Measurements from ENCODE around the gene DCDC2C. TPM values are rescaled to one million over a fixed set of nuclear protein-coding genes. Genes with fewer than 3 reads are reported as not detected.

DCDC2C gene
- polyA plus RNA-seq, 1 donor from 2014 or later, result not detected

DNA sequence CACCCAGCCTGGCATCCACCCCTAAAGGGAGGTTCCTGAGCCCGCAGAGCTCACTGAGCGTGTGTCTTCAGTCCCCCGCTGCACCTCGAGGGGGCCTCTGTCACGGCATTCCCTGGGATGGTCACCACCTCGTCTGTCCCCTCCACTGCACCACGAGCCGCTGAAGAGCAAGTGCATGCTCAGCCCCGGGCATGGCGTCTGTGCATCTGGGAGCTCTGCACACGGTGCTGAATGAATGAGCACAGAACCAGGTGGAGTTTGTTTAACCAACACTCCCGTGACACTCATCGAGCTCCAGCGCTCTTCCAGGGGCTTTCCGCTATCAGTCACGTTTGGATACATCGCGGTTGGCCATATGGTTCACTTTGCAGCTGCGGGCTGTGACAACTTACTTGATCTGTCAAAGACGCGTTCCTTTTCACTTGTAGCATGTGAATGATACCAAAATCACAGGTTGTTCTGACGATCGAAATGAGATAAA is 36.2 kb upstream of the DCDC2C start:
- TF ChIP-seq POLR2AphosphoS5 (IDR thresholded peaks at IDR 0.05), result peak; percentile 23
- TF ChIP-seq MXI1 (conservative IDR thresholded peaks at IDR 0.05; ENCODE audit: poor library complexity, severe bottlenecking), result no peak
- Histone ChIP-seq H3K36me3 (ENCODE audit: insufficient read depth, low read length) (no peaks in the 10 kb centered on the region), H3K4me2 (ENCODE audit: low read length) (no peak overlapping the region), H3K9me2 (ENCODE audit: insufficient read depth, low read length) (no peaks in the 10 kb centered on the region), H3K27ac (ENCODE audit: low read length) (no peak overlapping the region), H3K9ac (ENCODE audit: low read length) (no peak overlapping the region), H3K27me3 (ENCODE audit: insufficient read depth, low read depth, low read length) (no peaks in the 10 kb centered on the region), H3K9me3 (ENCODE audit: low read length) (no peaks in the 10 kb centered on the region), H3F3A (ENCODE audit: insufficient read depth, low read length, poor library complexity, severe bottlenecking) (no peaks in the 10 kb centered on the region), H2AFZ (ENCODE audit: low read depth, low read length) (no peak overlapping the region), H4K20me1 (ENCODE audit: insufficient read depth) (no peaks in the 10 kb centered on the region), H3K4me3 (ENCODE audit: low read length) (no peak overlapping the region), H3K79me2 (replicated peaks; ENCODE audit: insufficient read depth, low read length) (no peaks in the 10 kb centered on the region)

DNA sequence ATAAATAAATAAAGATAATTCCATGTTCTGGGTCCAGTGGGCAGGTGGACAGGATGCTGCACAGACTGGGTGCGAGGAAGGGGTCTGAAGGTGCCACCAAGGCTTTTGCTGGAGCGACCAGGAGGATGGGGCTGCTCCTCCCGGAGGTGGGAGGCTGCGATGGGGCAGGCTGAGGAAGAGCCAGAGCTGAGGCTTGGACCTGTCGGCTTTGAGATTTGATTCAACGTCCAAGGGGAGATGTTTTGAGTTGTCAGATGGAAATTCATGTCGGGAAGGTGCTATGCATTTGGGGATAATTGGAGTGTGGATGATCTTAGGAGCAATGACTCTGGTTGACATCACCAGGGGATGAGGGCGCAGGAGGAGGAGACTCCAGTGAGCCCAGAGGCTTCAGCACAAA is 33.7 kb upstream of the DCDC2C start:
- Histone ChIP-seq H3K27me3 (ENCODE audit: insufficient read depth, low read depth, low read length) (no peaks in the 10 kb centered on the region), H3K9ac (ENCODE audit: low read length) (no peak overlapping the region), H3K27ac (ENCODE audit: low read length) (no peak overlapping the region), H3K36me3 (ENCODE audit: insufficient read depth, low read length) (no peaks in the 10 kb centered on the region), H4K20me1 (ENCODE audit: insufficient read depth) (no peaks in the 10 kb centered on the region), H3K79me2 (replicated peaks; ENCODE audit: insufficient read depth, low read length) (no peaks in the 10 kb centered on the region), H3F3A (ENCODE audit: insufficient read depth, low read length, poor library complexity, severe bottlenecking) (no peaks in the 10 kb centered on the region), H3K4me3 (ENCODE audit: low read length) (no peak overlapping the region), H2AFZ (ENCODE audit: low read depth, low read length) (no peak overlapping the region), H3K4me2 (ENCODE audit: low read length) (no peak overlapping the region), H3K9me2 (ENCODE audit: insufficient read depth, low read length) (no peaks in the 10 kb centered on the region), H3K9me3 (ENCODE audit: low read length) (no peaks in the 10 kb centered on the region)
- TF ChIP-seq SMC3 (conservative IDR thresholded peaks at IDR 0.05; ENCODE audit: poor library complexity), result no peak
- no peak for TF ChIP-seq EZH2 (IDR thresholded peaks at IDR 0.05; ENCODE audit: borderline replicate concordance, insufficient read depth, low read length, poor library complexity, severe bottlenecking)
- TF ChIP-seq, protein P1, sequence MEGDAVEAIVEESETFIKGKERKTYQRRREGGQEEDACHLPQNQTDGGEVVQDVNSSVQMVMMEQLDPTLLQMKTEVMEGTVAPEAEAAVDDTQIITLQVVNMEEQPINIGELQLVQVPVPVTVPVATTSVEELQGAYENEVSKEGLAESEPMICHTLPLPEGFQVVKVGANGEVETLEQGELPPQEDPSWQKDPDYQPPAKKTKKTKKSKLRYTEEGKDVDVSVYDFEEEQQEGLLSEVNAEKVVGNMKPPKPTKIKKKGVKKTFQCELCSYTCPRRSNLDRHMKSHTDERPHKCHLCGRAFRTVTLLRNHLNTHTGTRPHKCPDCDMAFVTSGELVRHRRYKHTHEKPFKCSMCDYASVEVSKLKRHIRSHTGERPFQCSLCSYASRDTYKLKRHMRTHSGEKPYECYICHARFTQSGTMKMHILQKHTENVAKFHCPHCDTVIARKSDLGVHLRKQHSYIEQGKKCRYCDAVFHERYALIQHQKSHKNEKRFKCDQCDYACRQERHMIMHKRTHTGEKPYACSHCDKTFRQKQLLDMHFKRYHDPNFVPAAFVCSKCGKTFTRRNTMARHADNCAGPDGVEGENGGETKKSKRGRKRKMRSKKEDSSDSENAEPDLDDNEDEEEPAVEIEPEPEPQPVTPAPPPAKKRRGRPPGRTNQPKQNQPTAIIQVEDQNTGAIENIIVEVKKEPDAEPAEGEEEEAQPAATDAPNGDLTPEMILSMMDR (IDR thresholded peaks at IDR 0.05; ENCODE audit: poor library complexity, severe bottlenecking), result no peak
- no peak for TF ChIP-seq RAD21 (conservative IDR thresholded peaks at IDR 0.05)
- TF ChIP-seq MXI1 (conservative IDR thresholded peaks at IDR 0.05; ENCODE audit: poor library complexity, severe bottlenecking), result no peak
- TF ChIP-seq EP300 (conservative IDR thresholded peaks at IDR 0.05; ENCODE audit: poor library complexity, severe bottlenecking), result no peak
- no peak for TF ChIP-seq REST (IDR thresholded peaks at IDR 0.05; ENCODE audit: borderline replicate concordance)
- no peak for TF ChIP-seq TAF1 (IDR thresholded peaks at IDR 0.05; ENCODE audit: low read depth)
- TF ChIP-seq POLR2AphosphoS5 (IDR thresholded peaks at IDR 0.05), result no peak

DNA sequence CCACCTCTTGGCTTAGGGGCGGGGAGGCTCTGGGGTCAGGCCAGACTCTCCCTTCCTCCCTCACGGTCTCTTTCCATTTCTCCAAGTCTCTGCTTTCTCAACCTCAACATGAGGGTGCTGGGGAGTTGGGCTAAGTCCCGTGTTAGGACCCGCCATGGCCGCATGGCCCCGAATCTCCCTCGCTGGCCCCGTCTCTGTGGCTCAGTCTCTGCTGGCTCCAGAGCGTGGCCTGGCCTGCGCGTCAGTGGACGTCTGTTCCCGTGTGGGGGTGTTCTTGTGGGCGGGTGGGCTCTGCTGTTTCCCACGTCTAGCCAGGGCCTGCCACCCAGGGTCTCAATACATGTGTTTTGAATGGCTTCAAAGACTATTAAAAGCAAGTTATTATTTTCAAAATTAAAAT is 33.0 kb upstream of the DCDC2C start:
- no peak overlapping the region for H3K4me2 ChIP-seq (ENCODE audit: low read length)
- no peaks in the 10 kb centered on the region for H3K79me2 ChIP-seq (replicated peaks; ENCODE audit: insufficient read depth, low read length)
- H2AFZ ChIP-seq (ENCODE audit: low read depth, low read length), result no peak overlapping the region

More for the DNA sequence above, 33.0 kb upstream of the DCDC2C start:
- no peak for TF ChIP-seq POLR2AphosphoS5 (IDR thresholded peaks at IDR 0.05)
- TF ChIP-seq REST (IDR thresholded peaks at IDR 0.05; ENCODE audit: borderline replicate concordance), result no peak
- TF ChIP-seq EP300 (conservative IDR thresholded peaks at IDR 0.05; ENCODE audit: poor library complexity, severe bottlenecking), result no peak
- no peak for TF ChIP-seq TAF1 (IDR thresholded peaks at IDR 0.05; ENCODE audit: low read depth)
- no peaks in the 10 kb centered on the region for H3F3A ChIP-seq (ENCODE audit: insufficient read depth, low read length, poor library complexity, severe bottlenecking)
- no peaks in the 10 kb centered on the region for H3K36me3 ChIP-seq (ENCODE audit: insufficient read depth, low read length)
- H3K9me3 ChIP-seq (ENCODE audit: low read length), result no peaks in the 10 kb centered on the region
- no peak overlapping the region for H3K4me3 ChIP-seq (ENCODE audit: low read length)
- no peaks in the 10 kb centered on the region for H4K20me1 ChIP-seq (ENCODE audit: insufficient read depth)
- no peak overlapping the region for H3K9ac ChIP-seq (ENCODE audit: low read length)
- H3K27ac ChIP-seq (ENCODE audit: low read length), result no peak overlapping the region
- no peaks in the 10 kb centered on the region for H3K9me2 ChIP-seq (ENCODE audit: insufficient read depth, low read length)
- H3K27me3 ChIP-seq (ENCODE audit: insufficient read depth, low read depth, low read length), result no peaks in the 10 kb centered on the region
